ENCODE data around the gene PIGV. TPM values are rescaled to one million over a fixed set of nuclear protein-coding genes. Genes with fewer than 3 reads are reported as not detected.

PIGV gene
- total and polyA plus RNA-seq, 2 donors: 9.4 to 10.6 TPM

GRCh38 chr1:26822737-26823395 is 35.1 kb downstream of the PIGV start:
- H3K4me3 ChIP-seq (ENCODE audit: low read length in 2 of 2): no peak overlapping the region
- no peak for DNase-seq (ENCODE audit: low read depth in 6 of 9, low spot score in 9 of 9)

GRCh38 chr1:26824731-26825130 is 37.0 kb downstream of the PIGV start:
- H3K4me3 ChIP-seq (ENCODE audit: low read length in 2 of 2): no peak overlapping the region
- no peaks in the 10 kb centered on the region for H3K36me3 ChIP-seq (ENCODE audit: control insufficient read depth in 2 of 2, insufficient read depth in 2 of 2, low read length in 1 of 2)
- no peaks in the 10 kb centered on the region for H3K27me3 ChIP-seq (ENCODE audit: control insufficient read depth in 2 of 2, insufficient read depth in 1 of 2, low read length in 1 of 2)
- no peaks in the 10 kb centered on the region for H3K9me3 ChIP-seq (ENCODE audit: control insufficient read depth in 2 of 2, insufficient read depth in 1 of 2, low read length in 1 of 2)
- DNase-seq (ENCODE audit: low read depth in 6 of 9, low spot score in 9 of 9): no peak
- peaks cover 12 to 37% of the 10 kb centered on the region in 2 donors for H3K4me1 ChIP-seq (ENCODE audit: control insufficient read depth in 2 of 2, insufficient read depth in 2 of 2, low read length in 2 of 2)
- no peak overlapping the region for H3K27ac ChIP-seq (ENCODE audit: low read depth in 1 of 2, low read length in 1 of 2)
- WGBS: 99% methylated on average over 3 of the region's 3 CpGs

More at GRCh38 chr1:26822737-26823395, 35.1 kb downstream of the PIGV start:
- no peaks in the 10 kb centered on the region for H3K36me3 ChIP-seq (ENCODE audit: control insufficient read depth in 2 of 2, insufficient read depth in 2 of 2, low read length in 1 of 2)
- H3K4me1 ChIP-seq (ENCODE audit: control insufficient read depth in 2 of 2, insufficient read depth in 2 of 2, low read length in 2 of 2): peaks cover 8 to 25% of the 10 kb centered on the region in 2 donors
- H3K27ac ChIP-seq (ENCODE audit: low read depth in 1 of 2, low read length in 1 of 2): no peak overlapping the region
- H3K9me3 ChIP-seq (ENCODE audit: control insufficient read depth in 2 of 2, insufficient read depth in 1 of 2, low read length in 1 of 2): no peaks in the 10 kb centered on the region
- WGBS: 98% methylated on average over 4 of the region's 4 CpGs
- no peaks in the 10 kb centered on the region for H3K27me3 ChIP-seq (ENCODE audit: control insufficient read depth in 2 of 2, insufficient read depth in 1 of 2, low read length in 1 of 2)

GRCh38 chr1:26826261-26827105 is 38.7 kb downstream of the PIGV start, which contains the start of gene ZDHHC18:
Gene ZDHHC18 (plus strand): TSS chr1:26826688. CDS start chr1:26826805, 117 bp downstream.
- WGBS: under 1% methylated on average over 106 of the region's 107 CpGs
- H3K9me3 ChIP-seq (ENCODE audit: control insufficient read depth in 2 of 2, insufficient read depth in 1 of 2, low read length in 1 of 2): no peaks in the 10 kb centered on the region

GRCh38 chr1:26827106-26827604 is 39.4 kb downstream of the PIGV start:
- peak overlapping the region; percentile 62 to 84 for H3K4me3 ChIP-seq (ENCODE audit: low read length in 2 of 2)
- 6% methylated on average over 17 of the region's 17 CpGs for WGBS
- DNase-seq (ENCODE audit: low read depth in 6 of 9, low spot score in 9 of 9): no peak
- H3K36me3 ChIP-seq (ENCODE audit: control insufficient read depth in 2 of 2, insufficient read depth in 2 of 2, low read length in 1 of 2): peaks cover 0 to 5% of the 10 kb centered on the region in 2 donors
- peak overlapping the region; percentile 32 to 76 for H3K27ac ChIP-seq (ENCODE audit: low read depth in 1 of 2, low read length in 1 of 2)
- peaks cover 12 to 27% of the 10 kb centered on the region in 2 donors for H3K4me1 ChIP-seq (ENCODE audit: control insufficient read depth in 2 of 2, insufficient read depth in 2 of 2, low read length in 2 of 2)
- no peaks in the 10 kb centered on the region for H3K9me3 ChIP-seq (ENCODE audit: control insufficient read depth in 2 of 2, insufficient read depth in 1 of 2, low read length in 1 of 2)
- H3K27me3 ChIP-seq (ENCODE audit: control insufficient read depth in 2 of 2, insufficient read depth in 1 of 2, low read length in 1 of 2): no peaks in the 10 kb centered on the region

More at GRCh38 chr1:26826261-26827105, 38.7 kb downstream of the PIGV start, which contains the start of gene ZDHHC18:
- Histone ChIP-seq H3K36me3 (ENCODE audit: control insufficient read depth in 2 of 2, insufficient read depth in 2 of 2, low read length in 1 of 2) (no peaks in the 10 kb centered on the region), H3K27ac (ENCODE audit: low read depth in 1 of 2, low read length in 1 of 2) (peak within 1 kb of the TSS; percentile 32 to 76), H3K4me3 (ENCODE audit: low read length in 2 of 2) (peak within 1 kb of the TSS; percentile 62 to 84), H3K4me1 (ENCODE audit: control insufficient read depth in 2 of 2, insufficient read depth in 2 of 2, low read length in 2 of 2) (peaks cover 12 to 27% of the 10 kb centered on the region in 2 donors), H3K27me3 (ENCODE audit: control insufficient read depth in 2 of 2, insufficient read depth in 1 of 2, low read length in 1 of 2) (no peaks in the 10 kb centered on the region)
- DNase-seq (ENCODE audit: low read depth in 6 of 9, low spot score in 9 of 9): peak in 7 of 9 donors; percentile 37 to 76 (median 49)

- no peaks in the 10 kb centered on the region for H3K9me3 ChIP-seq (ENCODE audit: control insufficient read depth in 2 of 2, insufficient read depth in 1 of 2, low read length in 1 of 2)
- WGBS: 77% methylated on average over 11 of the region's 11 CpGs
- H3K27ac ChIP-seq (ENCODE audit: low read depth in 1 of 2, low read length in 1 of 2): peak overlapping the region in 1 of 2 donors; percentile 32
- H3K4me3 ChIP-seq (ENCODE audit: low read length in 2 of 2): peak overlapping the region; percentile 62 to 84
- no peaks in the 10 kb centered on the region for H3K27me3 ChIP-seq (ENCODE audit: control insufficient read depth in 2 of 2, insufficient read depth in 1 of 2, low read length in 1 of 2)
- peaks cover 12 to 27% of the 10 kb centered on the region in 2 donors for H3K4me1 ChIP-seq (ENCODE audit: control insufficient read depth in 2 of 2, insufficient read depth in 2 of 2, low read length in 2 of 2)
- H3K36me3 ChIP-seq (ENCODE audit: control insufficient read depth in 2 of 2, insufficient read depth in 2 of 2, low read length in 1 of 2): peaks cover 0 to 9% of the 10 kb centered on the region in 2 donors
- no peak for DNase-seq (ENCODE audit: low read depth in 6 of 9, low spot score in 9 of 9)
These were observed 39.9 kb downstream of the PIGV start for GRCh38 chr1:26827663-26828062.

GRCh38 chr1:26828411-26828991 is 40.8 kb downstream of the PIGV start:
- Histone ChIP-seq H3K4me1 (ENCODE audit: control insufficient read depth in 2 of 2, insufficient read depth in 2 of 2, low read length in 2 of 2) (peaks cover 15 to 32% of the 10 kb centered on the region in 2 donors), H3K4me3 (ENCODE audit: low read length in 2 of 2) (no peak overlapping the region), H3K27me3 (ENCODE audit: control insufficient read depth in 2 of 2, insufficient read depth in 1 of 2, low read length in 1 of 2) (no peaks in the 10 kb centered on the region), H3K9me3 (ENCODE audit: control insufficient read depth in 2 of 2, insufficient read depth in 1 of 2, low read length in 1 of 2) (no peaks in the 10 kb centered on the region), H3K36me3 (ENCODE audit: control insufficient read depth in 2 of 2, insufficient read depth in 2 of 2, low read length in 1 of 2) (peaks cover 0 to 16% of the 10 kb centered on the region in 2 donors), H3K27ac (ENCODE audit: low read depth in 1 of 2, low read length in 1 of 2) (no peak overlapping the region)
- peak in 1 of 9 donors; percentile 23 for DNase-seq (ENCODE audit: low read depth in 6 of 9, low spot score in 9 of 9)
- 77% methylated on average over 4 of the region's 4 CpGs for WGBS

GRCh38 chr1:26829184-26829911 is 41.6 kb downstream of the PIGV start:
- WGBS: 96% methylated on average over 6 of the region's 6 CpGs
- H3K27me3 ChIP-seq (ENCODE audit: control insufficient read depth in 2 of 2, insufficient read depth in 1 of 2, low read length in 1 of 2): no peaks in the 10 kb centered on the region
- no peak overlapping the region for H3K27ac ChIP-seq (ENCODE audit: low read depth in 1 of 2, low read length in 1 of 2)
- no peak overlapping the region for H3K4me3 ChIP-seq (ENCODE audit: low read length in 2 of 2)
- peaks cover 5 to 22% of the 10 kb centered on the region in 2 donors for H3K36me3 ChIP-seq (ENCODE audit: control insufficient read depth in 2 of 2, insufficient read depth in 2 of 2, low read length in 1 of 2)
- H3K4me1 ChIP-seq (ENCODE audit: control insufficient read depth in 2 of 2, insufficient read depth in 2 of 2, low read length in 2 of 2): peaks cover 21 to 40% of the 10 kb centered on the region in 2 donors
- no peaks in the 10 kb centered on the region for H3K9me3 ChIP-seq (ENCODE audit: control insufficient read depth in 2 of 2, insufficient read depth in 1 of 2, low read length in 1 of 2)
- DNase-seq (ENCODE audit: low read depth in 6 of 9, low spot score in 9 of 9): no peak

- DNase-seq (ENCODE audit: low read depth in 6 of 9, low spot score in 9 of 9): no peak
- Histone ChIP-seq H3K9me3 (ENCODE audit: control insufficient read depth in 2 of 2, insufficient read depth in 1 of 2, low read length in 1 of 2) (no peaks in the 10 kb centered on the region), H3K4me1 (ENCODE audit: control insufficient read depth in 2 of 2, insufficient read depth in 2 of 2, low read length in 2 of 2) (peaks cover 14 to 36% of the 10 kb centered on the region in 2 donors), H3K27ac (ENCODE audit: low read depth in 1 of 2, low read length in 1 of 2) (no peak overlapping the region), H3K36me3 (ENCODE audit: control insufficient read depth in 2 of 2, insufficient read depth in 2 of 2, low read length in 1 of 2) (peaks cover 14 to 35% of the 10 kb centered on the region in 2 donors), H3K4me3 (ENCODE audit: low read length in 2 of 2) (no peak overlapping the region), H3K27me3 (ENCODE audit: control insufficient read depth in 2 of 2, insufficient read depth in 1 of 2, low read length in 1 of 2) (no peaks in the 10 kb centered on the region)
- 98% methylated on average over 3 of the region's 3 CpGs for WGBS
These were observed 43.3 kb downstream of the PIGV start for GRCh38 chr1:26831059-26831458.
